CD4-positive, alpha-beta T cell treated with Interleukin-6 at 100 ng/mL for 8 hours (primary cell): ENCODE results near the gene ADAMTS17.

Experiments used
- DNase-seq: peaks from one replicate; pipeline ENCODE4 v3.0.0-alpha.2; 2020; ENCODE audit warnings: mixed read lengths, low spot score

The ADAMTS17 gene

GRCh38 chr15:100310513-100311153 is 31.1 kb downstream of the ADAMTS17 start:
- no peak for DNase-seq

GRCh38 chr15:100310041-100310405 is 31.8 kb downstream of the ADAMTS17 start:
- no peak for DNase-seq

GRCh38 chr15:100309109-100310040 is 32.4 kb downstream of the ADAMTS17 start:
- DNase-seq: no peak

GRCh38 chr15:100308608-100309007 is 33.2 kb downstream of the ADAMTS17 start:
- no peak for DNase-seq

- no peak for DNase-seq
These were observed 33.6 kb downstream of the ADAMTS17 start for GRCh38 chr15:100308213-100308600.

- no peak for DNase-seq
These were observed 34.2 kb downstream of the ADAMTS17 start for GRCh38 chr15:100307241-100308212.

- DNase-seq: no peak
These were observed 35.7 kb downstream of the ADAMTS17 start for GRCh38 chr15:100306098-100306497.

GRCh38 chr15:100301910-100302431 is 39.8 kb downstream of the ADAMTS17 start:
- DNase-seq: no peak

- DNase-seq: no peak
These were observed 43.5 kb downstream of the ADAMTS17 start for GRCh38 chr15:100298257-100298656.

GRCh38 chr15:100297812-100298211 is 44.0 kb downstream of the ADAMTS17 start:
- DNase-seq: no peak

- no peak for DNase-seq
These were observed 45.7 kb downstream of the ADAMTS17 start for GRCh38 chr15:100295939-100296565.

GRCh38 chr15:100292010-100292409 is 49.8 kb downstream of the ADAMTS17 start:
- DNase-seq: no peak

- DNase-seq: no peak
These were observed 50.7 kb downstream of the ADAMTS17 start for GRCh38 chr15:100291106-100291505.

GRCh38 chr15:100285641-100286295 is 56.0 kb downstream of the ADAMTS17 start:
- no peak for DNase-seq

- no peak for DNase-seq
These were observed 57.1 kb downstream of the ADAMTS17 start for GRCh38 chr15:100284701-100285100.

- DNase-seq: no peak
These were observed 57.6 kb downstream of the ADAMTS17 start for GRCh38 chr15:100284191-100284590.

- DNase-seq: no peak
These were observed 60.5 kb downstream of the ADAMTS17 start for GRCh38 chr15:100281096-100281917.

GRCh38 chr15:100279849-100280248 is 61.9 kb downstream of the ADAMTS17 start:
- DNase-seq: no peak

- no peak for DNase-seq
These were observed 62.3 kb downstream of the ADAMTS17 start for GRCh38 chr15:100279446-100279845.
